ENCODE measurements around the gene COX7A2L.

COX7A2L gene

DNA sequence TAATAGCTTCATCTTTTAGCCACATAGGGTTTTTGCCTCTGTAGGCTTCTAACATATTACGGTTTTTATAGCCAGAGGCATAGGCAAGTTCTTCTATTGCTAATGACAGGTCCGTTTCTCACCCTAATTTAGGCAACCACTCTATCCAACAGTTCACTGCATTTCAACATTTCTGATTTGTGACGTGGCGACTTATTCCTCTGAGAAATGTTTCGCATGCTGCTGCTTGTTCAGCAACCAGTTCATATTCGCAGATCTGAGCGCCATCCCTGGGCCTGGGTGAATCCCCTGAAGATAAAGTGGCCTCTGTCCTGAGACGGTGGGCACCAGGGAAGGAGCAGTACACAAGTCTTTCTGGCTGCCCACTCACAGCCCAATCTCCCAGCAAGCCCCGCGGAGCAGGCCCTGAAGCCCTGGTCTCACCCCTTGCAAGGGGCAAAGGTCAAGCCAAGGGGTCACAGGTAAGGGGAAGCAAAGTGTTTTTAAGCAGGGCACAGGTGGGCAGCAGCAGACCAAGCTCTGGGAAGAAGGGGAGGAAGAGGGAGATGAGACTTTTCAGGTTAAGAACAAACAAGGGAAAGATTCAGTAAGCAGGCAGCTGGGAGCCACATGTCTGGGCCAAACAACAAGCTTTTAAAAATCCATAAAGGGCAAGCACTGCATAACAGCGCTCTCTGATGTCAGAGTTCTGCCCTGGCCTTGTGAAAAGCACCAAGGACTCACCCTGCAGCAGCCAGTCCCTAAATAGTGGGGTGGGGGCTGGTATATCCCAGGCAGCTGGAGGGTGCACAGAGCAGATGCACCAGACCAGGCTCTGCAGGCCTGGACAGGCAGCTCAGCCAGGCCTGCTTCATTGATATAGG is 10.8 kb upstream of the COX7A2L start:
- TF ChIP-seq EZH2 (IDR thresholded peaks at IDR 0.05; ENCODE audit: borderline replicate concordance, low read length), result no peak
- no peak for TF ChIP-seq CTCF (IDR thresholded peaks at IDR 0.05; ENCODE audit: low read length)
- Histone ChIP-seq H4K20me1 (ENCODE audit: insufficient read depth, low read length) (no peaks in the 10 kb centered on the region), H3K36me3 (ENCODE audit: insufficient read depth, low read length) (no peaks in the 10 kb centered on the region), H3K79me2 (ENCODE audit: insufficient read depth, low read length) (no peaks in the 10 kb centered on the region), H3K9me3 (ENCODE audit: low read length) (no peaks in the 10 kb centered on the region), H3K4me1 (ENCODE audit: insufficient read depth, low read length, severe bottlenecking) (peaks cover 2% of the 10 kb centered on the region), H3K27ac (ENCODE audit: low read depth, low read length, poor library complexity, severe bottlenecking) (no peak overlapping the region), H3K4me3 (ENCODE audit: low read depth, low read length, poor library complexity, severe bottlenecking) (no peak overlapping the region), H3K27me3 (ENCODE audit: insufficient read depth, low read length) (no peaks in the 10 kb centered on the region), H3K4me2 (ENCODE audit: low read length) (no peak overlapping the region), H3K9me2 (ENCODE audit: low read depth, low read length) (no peaks in the 10 kb centered on the region), H3F3A (ENCODE audit: insufficient read depth, low read length) (no peaks in the 10 kb centered on the region), H3K9ac (ENCODE audit: low read length) (no peak overlapping the region), H2AFZ (ENCODE audit: low read length) (no peak overlapping the region)

- no peaks in the 10 kb centered on the region for H3K36me3 ChIP-seq (ENCODE audit: insufficient read depth, low read length)
- H3K79me2 ChIP-seq (ENCODE audit: insufficient read depth, low read length), result no peaks in the 10 kb centered on the region
- no peak overlapping the region for H3K4me3 ChIP-seq (ENCODE audit: low read depth, low read length, poor library complexity, severe bottlenecking)
- TF ChIP-seq EZH2 (IDR thresholded peaks at IDR 0.05; ENCODE audit: borderline replicate concordance, low read length) (no peak), CTCF (IDR thresholded peaks at IDR 0.05; ENCODE audit: low read length) (no peak)
- no peak overlapping the region for H3K4me2 ChIP-seq (ENCODE audit: low read length)
- H3K4me1 ChIP-seq (ENCODE audit: insufficient read depth, low read length, severe bottlenecking), result no peaks in the 10 kb centered on the region
- H3K27me3 ChIP-seq (ENCODE audit: insufficient read depth, low read length), result no peaks in the 10 kb centered on the region
- H3K9me2 ChIP-seq (ENCODE audit: low read depth, low read length), result no peaks in the 10 kb centered on the region
- H4K20me1 ChIP-seq (ENCODE audit: insufficient read depth, low read length), result no peaks in the 10 kb centered on the region
- H3F3A ChIP-seq (ENCODE audit: insufficient read depth, low read length), result no peaks in the 10 kb centered on the region
- no peak overlapping the region for H3K27ac ChIP-seq (ENCODE audit: low read depth, low read length, poor library complexity, severe bottlenecking)
- no peak overlapping the region for H2AFZ ChIP-seq (ENCODE audit: low read length)
- no peak overlapping the region for H3K9ac ChIP-seq (ENCODE audit: low read length)
- no peaks in the 10 kb centered on the region for H3K9me3 ChIP-seq (ENCODE audit: low read length)
These were observed 8.7 kb upstream of the COX7A2L start for GRCh38 chr2:42369532-42370229.

GRCh38 chr2:42368817-42369531 is 8.0 kb upstream of the COX7A2L start:
- Histone ChIP-seq H3K79me2 (ENCODE audit: insufficient read depth, low read length) (no peaks in the 10 kb centered on the region), H2AFZ (ENCODE audit: low read length) (no peak overlapping the region), H3K9me2 (ENCODE audit: low read depth, low read length) (no peaks in the 10 kb centered on the region), H3K4me2 (ENCODE audit: low read length) (no peak overlapping the region), H3K9me3 (ENCODE audit: low read length) (no peaks in the 10 kb centered on the region), H4K20me1 (ENCODE audit: insufficient read depth, low read length) (no peaks in the 10 kb centered on the region), H3F3A (ENCODE audit: insufficient read depth, low read length) (no peaks in the 10 kb centered on the region), H3K36me3 (ENCODE audit: insufficient read depth, low read length) (no peaks in the 10 kb centered on the region), H3K27ac (ENCODE audit: low read depth, low read length, poor library complexity, severe bottlenecking) (no peak overlapping the region), H3K4me3 (ENCODE audit: low read depth, low read length, poor library complexity, severe bottlenecking) (no peak overlapping the region), H3K9ac (ENCODE audit: low read length) (no peak overlapping the region), H3K27me3 (ENCODE audit: insufficient read depth, low read length) (no peaks in the 10 kb centered on the region), H3K4me1 (ENCODE audit: insufficient read depth, low read length, severe bottlenecking) (no peaks in the 10 kb centered on the region)
- TF ChIP-seq CTCF (IDR thresholded peaks at IDR 0.05; ENCODE audit: low read length), result no peak
- no peak for TF ChIP-seq EZH2 (IDR thresholded peaks at IDR 0.05; ENCODE audit: borderline replicate concordance, low read length)
